ENCODE data around the gene YOD1. TPM values are rescaled to one million over a fixed set of nuclear protein-coding genes. Genes with fewer than 3 reads are reported as not detected.

The YOD1 gene
- total and polyA plus RNA-seq, 2 of the 13 experiments (the other 11 are each of a cell fraction or from before 2014, with no cell fraction given): 3.4 to 9.1 TPM

- TF ChIP-seq, protein P1, sequence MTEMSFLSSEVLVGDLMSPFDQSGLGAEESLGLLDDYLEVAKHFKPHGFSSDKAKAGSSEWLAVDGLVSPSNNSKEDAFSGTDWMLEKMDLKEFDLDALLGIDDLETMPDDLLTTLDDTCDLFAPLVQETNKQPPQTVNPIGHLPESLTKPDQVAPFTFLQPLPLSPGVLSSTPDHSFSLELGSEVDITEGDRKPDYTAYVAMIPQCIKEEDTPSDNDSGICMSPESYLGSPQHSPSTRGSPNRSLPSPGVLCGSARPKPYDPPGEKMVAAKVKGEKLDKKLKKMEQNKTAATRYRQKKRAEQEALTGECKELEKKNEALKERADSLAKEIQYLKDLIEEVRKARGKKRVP (CRISPR knock-in tag; IDR thresholded peaks at IDR 0.05): no peak
- TF ChIP-seq SNAI1 (CRISPR knock-in tag; IDR thresholded peaks at IDR 0.05; ENCODE audit: borderline replicate concordance) (no peak), ZNF567 (CRISPR knock-in tag; IDR thresholded peaks at IDR 0.05; ENCODE audit: borderline replicate concordance) (no peak), ZNF264 (CRISPR knock-in tag; IDR thresholded peaks at IDR 0.05) (no peak), SP4 (CRISPR knock-in tag; IDR thresholded peaks at IDR 0.05) (no peak), SPEN (CRISPR knock-in tag; IDR thresholded peaks at IDR 0.05; ENCODE audit: low read depth) (no peak), GTF3A (CRISPR knock-in tag; conservative IDR thresholded peaks at IDR 0.05) (no peak), ZNF720 (CRISPR knock-in tag; IDR thresholded peaks at IDR 0.05) (no peak), ZNF20 (CRISPR knock-in tag; IDR thresholded peaks at IDR 0.05) (no peak)
- TF ChIP-seq, protein P2, sequence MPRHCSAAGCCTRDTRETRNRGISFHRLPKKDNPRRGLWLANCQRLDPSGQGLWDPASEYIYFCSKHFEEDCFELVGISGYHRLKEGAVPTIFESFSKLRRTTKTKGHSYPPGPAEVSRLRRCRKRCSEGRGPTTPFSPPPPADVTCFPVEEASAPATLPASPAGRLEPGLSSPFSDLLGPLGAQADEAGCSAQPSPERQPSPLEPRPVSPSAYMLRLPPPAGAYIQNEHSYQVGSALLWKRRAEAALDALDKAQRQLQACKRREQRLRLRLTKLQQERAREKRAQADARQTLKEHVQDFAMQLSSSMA (CRISPR knock-in tag; IDR thresholded peaks at IDR 0.05): no peak
- TF ChIP-seq, protein P3, sequence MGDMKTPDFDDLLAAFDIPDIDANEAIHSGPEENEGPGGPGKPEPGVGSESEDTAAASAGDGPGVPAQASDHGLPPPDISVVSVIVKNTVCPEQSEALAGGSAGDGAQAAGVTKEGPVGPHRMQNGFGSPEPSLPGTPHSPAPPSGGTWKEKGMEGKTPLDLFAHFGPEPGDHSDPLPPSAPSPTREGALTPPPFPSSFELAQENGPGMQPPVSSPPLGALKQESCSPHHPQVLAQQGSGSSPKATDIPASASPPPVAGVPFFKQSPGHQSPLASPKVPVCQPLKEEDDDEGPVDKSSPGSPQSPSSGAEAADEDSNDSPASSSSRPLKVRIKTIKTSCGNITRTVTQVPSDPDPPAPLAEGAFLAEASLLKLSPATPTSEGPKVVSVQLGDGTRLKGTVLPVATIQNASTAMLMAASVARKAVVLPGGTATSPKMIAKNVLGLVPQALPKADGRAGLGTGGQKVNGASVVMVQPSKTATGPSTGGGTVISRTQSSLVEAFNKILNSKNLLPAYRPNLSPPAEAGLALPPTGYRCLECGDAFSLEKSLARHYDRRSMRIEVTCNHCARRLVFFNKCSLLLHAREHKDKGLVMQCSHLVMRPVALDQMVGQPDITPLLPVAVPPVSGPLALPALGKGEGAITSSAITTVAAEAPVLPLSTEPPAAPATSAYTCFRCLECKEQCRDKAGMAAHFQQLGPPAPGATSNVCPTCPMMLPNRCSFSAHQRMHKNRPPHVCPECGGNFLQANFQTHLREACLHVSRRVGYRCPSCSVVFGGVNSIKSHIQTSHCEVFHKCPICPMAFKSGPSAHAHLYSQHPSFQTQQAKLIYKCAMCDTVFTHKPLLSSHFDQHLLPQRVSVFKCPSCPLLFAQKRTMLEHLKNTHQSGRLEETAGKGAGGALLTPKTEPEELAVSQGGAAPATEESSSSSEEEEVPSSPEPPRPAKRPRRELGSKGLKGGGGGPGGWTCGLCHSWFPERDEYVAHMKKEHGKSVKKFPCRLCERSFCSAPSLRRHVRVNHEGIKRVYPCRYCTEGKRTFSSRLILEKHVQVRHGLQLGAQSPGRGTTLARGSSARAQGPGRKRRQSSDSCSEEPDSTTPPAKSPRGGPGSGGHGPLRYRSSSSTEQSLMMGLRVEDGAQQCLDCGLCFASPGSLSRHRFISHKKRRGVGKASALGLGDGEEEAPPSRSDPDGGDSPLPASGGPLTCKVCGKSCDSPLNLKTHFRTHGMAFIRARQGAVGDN (CRISPR knock-in tag; IDR thresholded peaks at IDR 0.05): no peak
These were observed 16.7 kb upstream of the YOD1 start (continued) for GRCh38 chr1:207067665-207068064.
